Fibroblast of pulmonary artery (primary cell): ENCODE measurements around the gene GNAO1.

ENCODE experiments used
- DNase-seq: peaks from one replicate; pipeline ENCODE4 v3.0.0-alpha.2; 2010; ENCODE audit warnings: low read depth
- H3K4me3 ChIP-seq: replicated peaks from 2 replicates; pipeline ENCODE4 v1.5.1; 2011; ENCODE audit warnings: low read depth, mild to moderate bottlenecking, control low read depth, low read length, moderate library complexity
- TF ChIP-seq, protein P1 (sequence below): IDR thresholded peaks from 2 replicates; pipeline ENCODE4 v1.5.1; 2011; ENCODE audit warnings: mild to moderate bottlenecking, control low read depth, low read length, inconsistent platforms; ENCODE audit errors: missing control alignments

Gene GNAO1

GRCh38 chr16:56355221-56355620 is 163.9 kb downstream of the GNAO1 start:
- no peak for DNase-seq
- H3K4me3 ChIP-seq, result no peak overlapping the region
- TF ChIP-seq, protein P1, sequence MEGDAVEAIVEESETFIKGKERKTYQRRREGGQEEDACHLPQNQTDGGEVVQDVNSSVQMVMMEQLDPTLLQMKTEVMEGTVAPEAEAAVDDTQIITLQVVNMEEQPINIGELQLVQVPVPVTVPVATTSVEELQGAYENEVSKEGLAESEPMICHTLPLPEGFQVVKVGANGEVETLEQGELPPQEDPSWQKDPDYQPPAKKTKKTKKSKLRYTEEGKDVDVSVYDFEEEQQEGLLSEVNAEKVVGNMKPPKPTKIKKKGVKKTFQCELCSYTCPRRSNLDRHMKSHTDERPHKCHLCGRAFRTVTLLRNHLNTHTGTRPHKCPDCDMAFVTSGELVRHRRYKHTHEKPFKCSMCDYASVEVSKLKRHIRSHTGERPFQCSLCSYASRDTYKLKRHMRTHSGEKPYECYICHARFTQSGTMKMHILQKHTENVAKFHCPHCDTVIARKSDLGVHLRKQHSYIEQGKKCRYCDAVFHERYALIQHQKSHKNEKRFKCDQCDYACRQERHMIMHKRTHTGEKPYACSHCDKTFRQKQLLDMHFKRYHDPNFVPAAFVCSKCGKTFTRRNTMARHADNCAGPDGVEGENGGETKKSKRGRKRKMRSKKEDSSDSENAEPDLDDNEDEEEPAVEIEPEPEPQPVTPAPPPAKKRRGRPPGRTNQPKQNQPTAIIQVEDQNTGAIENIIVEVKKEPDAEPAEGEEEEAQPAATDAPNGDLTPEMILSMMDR, result no peak

DNA sequence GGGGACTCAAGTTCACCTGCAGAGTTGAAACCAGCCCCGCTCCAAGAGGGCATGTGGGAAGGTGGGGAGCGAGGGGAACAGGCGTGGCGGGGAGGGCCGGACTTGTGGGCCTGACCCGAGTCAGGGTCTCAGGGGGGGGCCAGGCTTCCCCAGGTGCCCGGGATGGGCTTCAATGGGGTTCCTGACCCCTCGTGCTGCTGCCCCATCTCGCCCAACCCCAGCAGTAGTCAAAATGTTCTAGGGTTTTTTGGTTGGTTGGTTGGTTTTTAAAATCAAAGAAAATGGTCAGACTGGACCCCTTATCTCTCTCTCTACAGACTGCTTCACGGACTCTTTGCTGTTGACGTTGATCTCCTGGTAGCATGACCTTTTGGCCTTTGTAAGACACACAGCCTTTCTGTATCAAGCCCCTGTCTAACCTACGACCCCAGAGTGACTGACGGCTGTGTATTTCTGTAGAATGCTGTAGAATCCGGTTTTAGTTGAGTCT is 164.5 kb downstream of the GNAO1 start:
- peak overlapping the region; percentile 49 for H3K4me3 ChIP-seq
- TF ChIP-seq, protein P1, result no peak

DNA sequence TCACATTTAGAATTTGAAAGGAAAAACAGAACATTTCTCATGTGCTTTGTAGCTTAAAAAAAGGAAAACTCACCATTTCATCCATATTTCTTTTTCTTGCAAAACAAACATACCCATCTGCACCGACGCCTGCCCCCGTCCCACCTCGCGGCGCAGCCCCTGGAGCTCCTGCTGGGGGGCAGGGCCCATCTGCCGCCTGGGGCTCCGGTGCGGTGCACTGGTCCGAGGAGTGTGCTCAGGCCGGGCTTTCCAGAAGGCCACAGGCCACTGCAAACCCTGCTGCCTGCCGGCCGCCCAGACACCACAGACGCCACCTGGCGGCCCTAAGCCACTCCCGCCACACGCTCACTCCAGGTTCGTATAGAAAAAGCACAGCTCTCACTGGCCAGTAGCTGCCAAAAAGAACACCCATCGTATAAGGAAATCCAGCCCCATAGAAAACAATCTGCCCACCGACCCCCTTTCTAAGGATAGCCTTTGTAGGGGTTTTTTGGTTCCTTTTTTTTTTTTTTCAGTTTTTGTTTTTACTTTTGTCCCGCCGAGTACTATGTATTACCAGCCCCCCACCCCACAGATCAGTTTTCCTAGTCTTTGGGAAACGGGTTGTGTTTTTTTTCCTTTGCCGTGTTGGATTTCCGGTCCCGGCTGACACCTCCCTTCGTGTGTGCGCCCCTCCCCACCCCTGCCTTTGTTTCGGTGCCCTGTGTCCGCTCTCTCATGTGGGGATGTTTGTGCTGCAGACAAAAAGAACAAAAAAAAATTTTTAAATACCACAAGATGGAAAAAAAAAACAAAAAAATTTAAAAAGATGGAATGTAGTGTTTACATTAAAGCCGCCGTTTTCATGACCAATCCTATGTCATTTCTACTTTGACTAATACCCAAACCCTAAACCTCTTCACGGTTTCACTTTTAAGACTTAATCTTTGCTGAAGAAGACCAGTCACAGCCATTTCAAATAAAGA is 165.3 kb downstream of the GNAO1 start:
- TF ChIP-seq, protein P1, result peak; percentile 83
- DNase-seq, result peak; percentile 89
- peak overlapping the region; percentile 49 for H3K4me3 ChIP-seq

More for the DNA sequence above, 164.5 kb downstream of the GNAO1 start:
- no peak for DNase-seq

DNA sequence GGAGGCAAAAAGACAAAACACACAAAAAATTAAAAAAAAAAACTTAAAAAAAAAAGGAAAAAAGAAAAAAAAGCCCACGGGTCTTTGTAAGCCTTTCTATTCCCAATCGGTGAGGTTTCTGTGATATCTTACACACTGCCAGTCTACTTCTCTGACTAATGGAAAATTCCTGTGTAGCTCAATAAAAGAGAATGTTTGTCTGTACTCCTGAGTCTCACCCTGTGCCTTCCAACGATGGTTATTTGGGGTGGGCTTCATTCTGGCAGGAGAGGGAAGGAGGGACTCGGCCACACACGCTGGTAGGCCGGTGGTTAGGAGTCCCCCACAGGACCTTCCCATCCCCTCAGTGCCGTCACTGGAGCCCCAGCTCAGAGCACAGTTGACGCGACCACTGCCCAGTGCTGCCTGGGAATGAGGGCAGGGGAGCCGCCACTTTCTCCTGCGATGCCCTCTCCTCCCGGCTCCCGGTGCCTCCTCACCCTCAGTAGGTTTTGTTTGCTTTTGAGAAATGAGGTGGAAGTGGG is 166.0 kb downstream of the GNAO1 start:
- DNase-seq, result peak; percentile 59
- peak overlapping the region; percentile 49 for H3K4me3 ChIP-seq
- TF ChIP-seq, protein P1, result no peak

GRCh38 chr16:56357765-56358322 is 166.6 kb downstream of the GNAO1 start:
- DNase-seq, result no peak
- TF ChIP-seq, protein P1, result no peak
- no peak overlapping the region for H3K4me3 ChIP-seq

GRCh38 chr16:56360117-56361008 is 169.1 kb downstream of the GNAO1 start:
- TF ChIP-seq, protein P1, result no peak
- DNase-seq, result no peak
- no peak overlapping the region for H3K4me3 ChIP-seq
